HCT116 (cell line): ENCODE data around the gene OTP. TPM values are rescaled to one million over a fixed set of nuclear protein-coding genes. Genes with fewer than 3 reads are reported as not detected.

Source experiments
- ATAC-seq: fragments of 200-7000 bp; cut with Tn5 transposase; 2 replicates; pipeline ENCODE4 v1.9.1; 2020; ENCODE audit warnings: mild to moderate bottlenecking, moderate library complexity
- BruUV-seq: library from RNA; stranded (reverse); fragments of 400-500 nt; replicated peaks from 2 replicates; lab custom pipeline; 2021; lab: Mats Ljungman, UMichigan
- CTCF ChIA-PET: fragments of 300-600 bp; sonication (Branson Sonifier 250); formaldehyde crosslinking; loops from one replicate; lab custom pipeline; 2021; ENCODE audit warnings: antibody characterized with exemption; lab: Charles Lee
- POLR2A ChIA-PET: fragments of 300-600, 350-600 bp; sonication (Branson Sonifier 250); formaldehyde crosslinking; loops from one replicate; lab custom pipeline; 2021; ENCODE audit warnings: antibody characterized with exemption; lab: Charles Lee
- RAD21 ChIA-PET, 2 experiments: fragments of 300-600 bp; sonication (Branson Sonifier 250); formaldehyde crosslinking; loops; one replicate each; lab custom pipeline; 2023; ENCODE audit warnings: low total read pairs in 2 of 2; ENCODE audit not compliant: uncharacterized antibody in 2 of 2, unreplicated experiment in 2 of 2, low non-redundant PET in 1 of 2; lab: Charles Lee
- DNase-seq: peaks from one replicate; pipeline ENCODE4 v3.0.0-alpha.2; 2010; ENCODE audit warnings: low read depth, low spot score
- H2AFZ ChIP-seq: fragments of 200-600 bp; shearing (Covaris generic), sonication (generic); 2 replicates; pipeline ENCODE4 v1.6.1; 2017; ENCODE audit warnings: low read depth, mixed run types, mixed read lengths, antibody characterized with exemption, low read length; ENCODE audit not compliant: poor library complexity, severe bottlenecking
- H3K27ac ChIP-seq: 2 replicates; pipeline ENCODE4 v1.5.1; 2012; ENCODE audit warnings: low read depth, low read length
- H3K27me3 ChIP-seq: fragments of 200-600 bp; sonication (generic); 2 replicates; pipeline ENCODE4 v1.6.1; 2016; ENCODE audit warnings: mixed run types, low read length, mixed read lengths; ENCODE audit not compliant: insufficient read depth
- H3K36me3 ChIP-seq, 2 experiments: fragments of 200-500 bp in 1 of 2; fragments of 200-600 bp in 1 of 2; sonication (Bioruptor generic) in 1 of 2; sonication (generic) in 1 of 2; 2 replicates each; pipeline versions ENCODE4 v1.5.1 to v1.6.1; 2014 to 2016; ENCODE audit warnings: low read length in 2 of 2, inconsistent platforms in 1 of 2, mixed read lengths in 1 of 2, mixed run types in 1 of 2; ENCODE audit not compliant: insufficient read depth in 2 of 2, control insufficient read depth in 1 of 2
- H3K4me1 ChIP-seq, 2 experiments: fragments of 200-600 bp in 1 of 2; sonication (generic) in 1 of 2; 2 replicates each; pipeline versions ENCODE4 v1.5.1 to v1.6.1; 2012 to 2017; ENCODE audit warnings: low read length in 2 of 2, inconsistent platforms in 1 of 2, mild to moderate bottlenecking in 1 of 2, mixed read lengths in 1 of 2, mixed run types in 1 of 2, moderate library complexity in 1 of 2; ENCODE audit not compliant: insufficient read depth in 2 of 2, control insufficient read depth in 1 of 2
- H3K4me2 ChIP-seq: fragments of 200-600 bp; sonication (generic); 2 replicates; pipeline ENCODE4 v1.6.1; 2017; ENCODE audit warnings: mixed run types, low read length, mixed read lengths
- H3K4me3 ChIP-seq, 2 experiments: fragments of 200-600 bp in 1 of 2; sonication (generic) in 1 of 2; replicated peaks in 1 of 2; 2 replicates each; pipeline ENCODE4 v1.5.1; 2011 to 2016; ENCODE audit warnings: low read length in 2 of 2, control low read depth in 1 of 2, low read depth in 1 of 2, mild to moderate bottlenecking in 1 of 2, mixed read lengths in 1 of 2, mixed run types in 1 of 2
- H3K79me2 ChIP-seq: fragments of 200-600 bp; sonication (generic); 2 replicates; pipeline ENCODE4 v1.6.1; 2017; ENCODE audit warnings: mild to moderate bottlenecking, mixed run types, low read length, moderate library complexity, mixed read lengths; ENCODE audit not compliant: insufficient read depth
- H3K9ac ChIP-seq: fragments of 200-600 bp; sonication (generic); 2 replicates; pipeline ENCODE4 v1.6.1; 2016; ENCODE audit warnings: low read length, mixed read lengths
- H3K9me2 ChIP-seq: fragments of 200-600 bp; sonication (generic), shearing (Covaris generic); 2 replicates; pipeline ENCODE4 v1.6.1; 2017; ENCODE audit warnings: mixed run types, mild to moderate bottlenecking, moderate library complexity; ENCODE audit not compliant: insufficient read depth
- H3K9me3 ChIP-seq, 2 experiments: fragments of 200-500 bp in 1 of 2; fragments of 200-600 bp in 1 of 2; sonication (Bioruptor generic) in 1 of 2; sonication (generic) in 1 of 2; 2 replicates each; pipeline ENCODE4 v1.6.1; 2014 to 2017; ENCODE audit warnings: low read length in 2 of 2, mixed read lengths in 2 of 2, inconsistent platforms in 1 of 2, low read depth in 1 of 2, mild to moderate bottlenecking in 1 of 2, mixed run types in 1 of 2, moderate library complexity in 1 of 2; ENCODE audit not compliant: control insufficient read depth in 1 of 2, insufficient read depth in 1 of 2
- H4K20me1 ChIP-seq: fragments of 200-600 bp; sonication (generic), shearing (Covaris generic); 2 replicates; pipeline ENCODE4 v1.6.1; 2017; ENCODE audit warnings: mixed run types, mild to moderate bottlenecking, moderate library complexity; ENCODE audit not compliant: insufficient read depth
- EZH2 ChIP-seq: fragments of 200-600 bp; sonication (generic); IDR thresholded peaks from 2 replicates; pipeline ENCODE4 v1.6.1; 2017; ENCODE audit warnings: antibody characterized with exemption, mixed run types
- POLR2A ChIP-seq: IDR thresholded peaks from 2 replicates; pipeline ENCODE4 v1.7.0; 2011; ENCODE audit warnings: borderline replicate concordance; ENCODE audit not compliant: insufficient read depth, insufficient read length; ENCODE audit errors: extremely low read depth
- SP1 ChIP-seq: IDR thresholded peaks from 2 replicates; pipeline ENCODE4 v1.6.1; 2012; ENCODE audit warnings: low read depth
- SRF ChIP-seq: IDR thresholded peaks from 2 replicates; pipeline ENCODE4 v1.6.1; 2012; ENCODE audit warnings: low read depth
- ZNF274 ChIP-seq: fragments of 200-500 bp; sonication (Bioruptor generic); IDR thresholded peaks from 2 replicates; pipeline ENCODE4 v1.6.1; 2014; ENCODE audit warnings: mild to moderate bottlenecking, low read depth, low read length, inconsistent platforms
- intact Hi-C: fragments of 100-400 bp; cut with micrococcal nuclease; formaldehyde crosslinking; loops from 2 replicates; pipeline ENCODE4 v1.10.0; 2022
- total RNA-seq: library from RNA; stranded (reverse); gene quantifications from one replicate; pipeline ENCODE4 v1.2.1, GENCODE V29; 2021; ENCODE audit not compliant: unreplicated experiment
- TF ChIP-seq, protein P1 (sequence below): IDR thresholded peaks from 2 replicates; pipeline ENCODE4 v1.6.1; 2011; ENCODE audit warnings: mild to moderate bottlenecking, low read length, moderate library complexity; ENCODE audit not compliant: insufficient replicate concordance; ENCODE audit errors: extremely low read depth
- TF ChIP-seq, protein P2 (sequence below), 3 experiments: fragments of 200-600 bp in 1 of 3; sonication (generic) in 1 of 3; IDR thresholded peaks in 2 of 3; conservative IDR thresholded peaks in 1 of 3; 2 replicates each; pipeline ENCODE4 v1.5.1; 2012 to 2017; ENCODE audit warnings: low read depth in 2 of 3, low read length in 2 of 3, antibody characterized with exemption in 1 of 3, borderline replicate concordance in 1 of 3, control low read depth in 1 of 3, mild to moderate bottlenecking in 1 of 3, mixed read lengths in 1 of 3, mixed run types in 1 of 3, moderate library complexity in 1 of 3; ENCODE audit not compliant: insufficient read depth in 1 of 3
- TF ChIP-seq, protein P3 (sequence below): IDR thresholded peaks from 2 replicates; pipeline ENCODE4 v1.6.1; 2012
- TF ChIP-seq, protein P4 (sequence below): IDR thresholded peaks from 2 replicates; pipeline ENCODE4 v1.6.1; 2012; ENCODE audit warnings: low read depth

Gene OTP
- total RNA-seq, 1 experiment from 2014 or later = 0.07 TPM

DNA sequence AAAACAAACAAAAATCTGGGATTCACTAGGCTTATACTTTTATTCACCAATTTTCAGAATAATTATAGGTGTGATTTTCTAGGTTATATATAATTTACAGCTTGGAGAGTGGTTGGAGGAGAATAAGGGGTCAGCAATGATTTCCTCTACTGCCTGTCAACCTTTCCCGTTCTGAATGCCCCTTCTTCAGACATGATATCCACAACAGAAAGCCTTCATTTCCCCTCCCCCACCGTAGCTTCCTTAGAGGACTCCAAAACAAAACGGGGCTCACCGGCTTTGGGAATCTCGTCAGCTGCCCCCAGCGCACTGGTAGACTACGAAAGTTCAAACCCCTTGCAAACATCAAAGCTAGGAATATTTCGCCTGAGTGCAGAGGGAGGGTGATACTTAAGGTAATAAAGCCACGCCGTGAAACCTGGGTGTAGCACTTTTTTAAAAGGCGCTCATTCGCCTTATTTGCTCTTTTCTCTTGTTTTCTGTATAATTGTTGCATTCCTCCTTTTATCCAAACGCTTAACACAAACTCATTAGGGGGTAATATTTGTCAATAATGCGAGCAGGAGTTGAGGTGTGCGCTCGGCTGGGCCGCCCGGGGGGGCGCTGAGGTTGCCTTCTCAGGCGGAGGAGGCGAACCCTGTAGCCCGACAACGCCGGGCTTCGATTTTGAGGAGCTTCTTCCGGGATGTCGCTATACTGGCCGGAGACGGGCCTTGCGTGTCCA is 2.4 kb downstream of the OTP start:
- Histone ChIP-seq H4K20me1 (no peaks in the 10 kb centered on the region), H3K79me2 (no peaks in the 10 kb centered on the region), H3K9ac (no peak overlapping the region), H3K36me3 (no peaks in the 10 kb centered on the region), H3K4me3 (no peak overlapping the region), H3K27ac (no peak overlapping the region), H3K27me3 (no peaks in the 10 kb centered on the region), H3K9me2 (no peaks in the 10 kb centered on the region), H2AFZ (no peak overlapping the region), H3K4me2 (no peak overlapping the region), H3K4me1 (peaks cover 3 to 4% of the 10 kb centered on the region in 2 experiments; a peak in 2 of 4 replicates), H3K9me3 (no peaks in the 10 kb centered on the region)
- TF ChIP-seq SRF (no peak), POLR2A (no peak), EZH2 (no peak), ZNF274 (no peak), SP1 (no peak)
- TF ChIP-seq, protein P1, sequence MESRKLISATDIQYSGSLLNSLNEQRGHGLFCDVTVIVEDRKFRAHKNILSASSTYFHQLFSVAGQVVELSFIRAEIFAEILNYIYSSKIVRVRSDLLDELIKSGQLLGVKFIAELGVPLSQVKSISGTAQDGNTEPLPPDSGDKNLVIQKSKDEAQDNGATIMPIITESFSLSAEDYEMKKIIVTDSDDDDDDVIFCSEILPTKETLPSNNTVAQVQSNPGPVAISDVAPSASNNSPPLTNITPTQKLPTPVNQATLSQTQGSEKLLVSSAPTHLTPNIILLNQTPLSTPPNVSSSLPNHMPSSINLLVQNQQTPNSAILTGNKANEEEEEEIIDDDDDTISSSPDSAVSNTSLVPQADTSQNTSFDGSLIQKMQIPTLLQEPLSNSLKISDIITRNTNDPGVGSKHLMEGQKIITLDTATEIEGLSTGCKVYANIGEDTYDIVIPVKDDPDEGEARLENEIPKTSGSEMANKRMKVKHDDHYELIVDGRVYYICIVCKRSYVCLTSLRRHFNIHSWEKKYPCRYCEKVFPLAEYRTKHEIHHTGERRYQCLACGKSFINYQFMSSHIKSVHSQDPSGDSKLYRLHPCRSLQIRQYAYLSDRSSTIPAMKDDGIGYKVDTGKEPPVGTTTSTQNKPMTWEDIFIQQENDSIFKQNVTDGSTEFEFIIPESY = no peak
- TF ChIP-seq, protein P2, sequence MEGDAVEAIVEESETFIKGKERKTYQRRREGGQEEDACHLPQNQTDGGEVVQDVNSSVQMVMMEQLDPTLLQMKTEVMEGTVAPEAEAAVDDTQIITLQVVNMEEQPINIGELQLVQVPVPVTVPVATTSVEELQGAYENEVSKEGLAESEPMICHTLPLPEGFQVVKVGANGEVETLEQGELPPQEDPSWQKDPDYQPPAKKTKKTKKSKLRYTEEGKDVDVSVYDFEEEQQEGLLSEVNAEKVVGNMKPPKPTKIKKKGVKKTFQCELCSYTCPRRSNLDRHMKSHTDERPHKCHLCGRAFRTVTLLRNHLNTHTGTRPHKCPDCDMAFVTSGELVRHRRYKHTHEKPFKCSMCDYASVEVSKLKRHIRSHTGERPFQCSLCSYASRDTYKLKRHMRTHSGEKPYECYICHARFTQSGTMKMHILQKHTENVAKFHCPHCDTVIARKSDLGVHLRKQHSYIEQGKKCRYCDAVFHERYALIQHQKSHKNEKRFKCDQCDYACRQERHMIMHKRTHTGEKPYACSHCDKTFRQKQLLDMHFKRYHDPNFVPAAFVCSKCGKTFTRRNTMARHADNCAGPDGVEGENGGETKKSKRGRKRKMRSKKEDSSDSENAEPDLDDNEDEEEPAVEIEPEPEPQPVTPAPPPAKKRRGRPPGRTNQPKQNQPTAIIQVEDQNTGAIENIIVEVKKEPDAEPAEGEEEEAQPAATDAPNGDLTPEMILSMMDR (IDR thresholded peaks at IDR 0.05 in 2 of 3, conservative IDR thresholded peaks at IDR 0.05 in 1 of 3; ENCODE audit: borderline replicate concordance in 1 of 3, insufficient read depth in 1 of 3, low read depth in 2 of 3, low read length in 2 of 3) = no peak
- TF ChIP-seq, protein P3, sequence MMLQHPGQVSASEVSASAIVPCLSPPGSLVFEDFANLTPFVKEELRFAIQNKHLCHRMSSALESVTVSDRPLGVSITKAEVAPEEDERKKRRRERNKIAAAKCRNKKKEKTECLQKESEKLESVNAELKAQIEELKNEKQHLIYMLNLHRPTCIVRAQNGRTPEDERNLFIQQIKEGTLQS = no peak
- TF ChIP-seq, protein P4, sequence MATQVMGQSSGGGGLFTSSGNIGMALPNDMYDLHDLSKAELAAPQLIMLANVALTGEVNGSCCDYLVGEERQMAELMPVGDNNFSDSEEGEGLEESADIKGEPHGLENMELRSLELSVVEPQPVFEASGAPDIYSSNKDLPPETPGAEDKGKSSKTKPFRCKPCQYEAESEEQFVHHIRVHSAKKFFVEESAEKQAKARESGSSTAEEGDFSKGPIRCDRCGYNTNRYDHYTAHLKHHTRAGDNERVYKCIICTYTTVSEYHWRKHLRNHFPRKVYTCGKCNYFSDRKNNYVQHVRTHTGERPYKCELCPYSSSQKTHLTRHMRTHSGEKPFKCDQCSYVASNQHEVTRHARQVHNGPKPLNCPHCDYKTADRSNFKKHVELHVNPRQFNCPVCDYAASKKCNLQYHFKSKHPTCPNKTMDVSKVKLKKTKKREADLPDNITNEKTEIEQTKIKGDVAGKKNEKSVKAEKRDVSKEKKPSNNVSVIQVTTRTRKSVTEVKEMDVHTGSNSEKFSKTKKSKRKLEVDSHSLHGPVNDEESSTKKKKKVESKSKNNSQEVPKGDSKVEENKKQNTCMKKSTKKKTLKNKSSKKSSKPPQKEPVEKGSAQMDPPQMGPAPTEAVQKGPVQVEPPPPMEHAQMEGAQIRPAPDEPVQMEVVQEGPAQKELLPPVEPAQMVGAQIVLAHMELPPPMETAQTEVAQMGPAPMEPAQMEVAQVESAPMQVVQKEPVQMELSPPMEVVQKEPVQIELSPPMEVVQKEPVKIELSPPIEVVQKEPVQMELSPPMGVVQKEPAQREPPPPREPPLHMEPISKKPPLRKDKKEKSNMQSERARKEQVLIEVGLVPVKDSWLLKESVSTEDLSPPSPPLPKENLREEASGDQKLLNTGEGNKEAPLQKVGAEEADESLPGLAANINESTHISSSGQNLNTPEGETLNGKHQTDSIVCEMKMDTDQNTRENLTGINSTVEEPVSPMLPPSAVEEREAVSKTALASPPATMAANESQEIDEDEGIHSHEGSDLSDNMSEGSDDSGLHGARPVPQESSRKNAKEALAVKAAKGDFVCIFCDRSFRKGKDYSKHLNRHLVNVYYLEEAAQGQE = no peak
- intact Hi-C loops = no loop called here
- POLR2A ChIA-PET = no interaction called here
- CTCF ChIA-PET = no interaction called here
- RAD21 ChIA-PET = no interaction called here
- DNase-seq (no peak), ATAC-seq (no peak)
- BruUV-seq = no TSS peak
